GM23338 (cell line): ENCODE measurements around the gene ZNF346. TPM values are rescaled to one million over a fixed set of nuclear protein-coding genes. Genes with fewer than 3 reads are reported as not detected.
A peak's percentile ranks its signal among the peaks of the same experiment; 100 is the strongest.
"Not testable (repeated sequence)": the region's sequence is repeated elsewhere in the genome, so short reads cannot be mapped to it uniquely, and the experiment has no call there.

Source experiments
- ATAC-seq: fragments of 200-7000 bp; cut with Tn5 transposase; 3 replicates; pipeline ENCODE4 v1.9.1; 2020
- DNase-seq: peaks from one replicate; pipeline ENCODE4 v3.0.0-alpha.2; 2015; ENCODE audit warnings: low spot score
- H2AFZ ChIP-seq: fragments of 200-600 bp; sonication (generic); 2 replicates; pipeline ENCODE4 v1.8.0; 2016; ENCODE audit warnings: antibody characterized with exemption, mild to moderate bottlenecking, moderate library complexity
- H3F3A ChIP-seq: fragments of 200-600 bp; sonication (generic); replicated peaks from 2 replicates; pipeline ENCODE4 v1.8.0; 2017; ENCODE audit warnings: antibody characterized with exemption, mixed run types, low read depth
- H3K27ac ChIP-seq: fragments of 200-600 bp; sonication (generic); 2 replicates; pipeline ENCODE4 v1.6.1; 2016; ENCODE audit warnings: low read depth
- H3K27me3 ChIP-seq: fragments of 200-600 bp; sonication (generic); 2 replicates; pipeline ENCODE4 v1.8.0; 2016; ENCODE audit warnings: mild to moderate bottlenecking, mixed run types, moderate library complexity; ENCODE audit not compliant: insufficient read depth
- H3K36me3 ChIP-seq: fragments of 200-600 bp; sonication (generic); 2 replicates; pipeline ENCODE4 v1.8.0; 2016; ENCODE audit warnings: mild to moderate bottlenecking; ENCODE audit not compliant: insufficient read depth
- H3K4me1 ChIP-seq: fragments of 200-600 bp; sonication (generic); 2 replicates; pipeline ENCODE4 v1.8.0; 2016; ENCODE audit warnings: mild to moderate bottlenecking, moderate library complexity; ENCODE audit not compliant: insufficient read depth
- H3K4me2 ChIP-seq: fragments of 200-600 bp; sonication (generic); 2 replicates; pipeline ENCODE4 v1.7.1; 2017; ENCODE audit warnings: mixed run types
- H3K4me3 ChIP-seq: fragments of 200-600 bp; sonication (generic); 2 replicates; pipeline ENCODE4 v1.6.1; 2016; ENCODE audit warnings: mixed run types
- H3K79me2 ChIP-seq: fragments of 200-600 bp; sonication (generic); replicated peaks from 2 replicates; pipeline ENCODE4 v1.8.0; 2017; ENCODE audit warnings: mild to moderate bottlenecking; ENCODE audit not compliant: insufficient read depth
- H3K9me2 ChIP-seq: fragments of 200-600 bp; sonication (generic); 2 replicates; pipeline ENCODE4 v1.8.0; 2017; ENCODE audit not compliant: insufficient read depth
- H4K20me1 ChIP-seq: fragments of 200-600 bp; sonication (generic); replicated peaks from 2 replicates; pipeline ENCODE4 v1.8.0; 2017; ENCODE audit warnings: mild to moderate bottlenecking; ENCODE audit not compliant: insufficient read depth
- H3K27ac Mint-ChIP-seq: 2 replicates; pipeline ENCODE4 v1.8.0; 2020; ENCODE audit warnings: inconsistent platforms, mild to moderate bottlenecking, moderate library complexity, mixed read lengths
- H3K27me3 Mint-ChIP-seq: 3 replicates; pipeline ENCODE4 v1.8.0; 2022; ENCODE audit warnings: low read depth, mild to moderate bottlenecking, moderate library complexity, mixed read lengths, inconsistent platforms; ENCODE audit not compliant: insufficient read depth, poor library complexity
- H3K36me3 Mint-ChIP-seq: 3 replicates; pipeline ENCODE4 v1.8.0; 2021; ENCODE audit warnings: low read depth, mild to moderate bottlenecking, inconsistent platforms, moderate library complexity, mixed read lengths
- H3K4me1 Mint-ChIP-seq: 3 replicates; pipeline ENCODE4 v1.8.0; 2020; ENCODE audit warnings: mild to moderate bottlenecking, inconsistent platforms, mixed read lengths
- H3K4me3 Mint-ChIP-seq: 3 replicates; pipeline ENCODE4 v1.8.0; 2021; ENCODE audit warnings: moderate library complexity, mild to moderate bottlenecking, inconsistent platforms, mixed read lengths
- H3K9me3 Mint-ChIP-seq: 3 replicates; pipeline ENCODE4 v1.8.0; 2020; ENCODE audit warnings: moderate library complexity, mild to moderate bottlenecking, inconsistent platforms, mixed read lengths
- CREB1 ChIP-seq: fragments of 250-450 bp; sonication (Bioruptor Pico); IDR thresholded peaks from 2 replicates; pipeline ENCODE4 v1.5.0; 2020; ENCODE audit warnings: low read depth, mild to moderate bottlenecking, moderate library complexity
- EZH2 ChIP-seq: fragments of 200-600 bp; sonication (generic); IDR thresholded peaks from one replicate; pipeline ENCODE4 v1.8.0; 2017; ENCODE audit warnings: antibody characterized with exemption, mild to moderate bottlenecking, low read depth; ENCODE audit not compliant: unreplicated experiment
- JUNB ChIP-seq: IDR thresholded peaks from one replicate; pipeline ENCODE4 v1.6.1; 2016; ENCODE audit warnings: antibody characterized with exemption; ENCODE audit not compliant: unreplicated experiment
- NANOG ChIP-seq: IDR thresholded peaks from 2 replicates; pipeline ENCODE4 v1.6.1; 2016; ENCODE audit warnings: antibody characterized with exemption, borderline replicate concordance
- STAT1 ChIP-seq: IDR thresholded peaks from one replicate; pipeline ENCODE4 v1.6.1; 2016; ENCODE audit warnings: antibody characterized with exemption; ENCODE audit not compliant: unreplicated experiment
- ZNF114 ChIP-seq: fragments of 250-450 bp; sonication (Bioruptor Pico); IDR thresholded peaks from 2 replicates; pipeline ENCODE4 v1.5.0; 2020; ENCODE audit warnings: mild to moderate bottlenecking, moderate library complexity
- ZNF331 ChIP-seq: fragments of 250-450 bp; sonication (Bioruptor Pico); IDR thresholded peaks from 2 replicates; pipeline ENCODE4 v1.5.0; 2020; ENCODE audit warnings: low read depth, mild to moderate bottlenecking, moderate library complexity
- polyA plus RNA-seq: library from polyadenylated mRNA; unstranded; fragments of >200 nt; fragmentation: Nextera tagmentation; extraction: Ambion mirVana; gene quantifications from 2 replicates; pipeline ENCODE4 v1.2.1, GENCODE V29; 2016
- total RNA-seq: library from RNA; depleted of rRNA; stranded (reverse); fragments of >200 nt; shearing (Covaris generic); gene quantifications from 2 replicates; pipeline ENCODE4 v1.2.3, GENCODE V29; 2014
- TF ChIP-seq, protein P1 (sequence below): IDR thresholded peaks from 2 replicates; pipeline ENCODE4 v1.6.1; 2016; ENCODE audit warnings: antibody characterized with exemption
- TF ChIP-seq, protein P2 (sequence below): IDR thresholded peaks from one replicate; pipeline ENCODE4 v1.6.1; 2018; ENCODE audit warnings: antibody characterized with exemption; ENCODE audit not compliant: unreplicated experiment
- TF ChIP-seq, protein P3 (sequence below): fragments of 250-450 bp; sonication (Bioruptor Pico); IDR thresholded peaks from 2 replicates; pipeline ENCODE4 v1.5.0; 2020; ENCODE audit warnings: mild to moderate bottlenecking, moderate library complexity

ZNF346 gene
- total and polyA plus RNA-seq, 2 experiments from 2014 or later = 11.0 to 27.2 TPM

DNA sequence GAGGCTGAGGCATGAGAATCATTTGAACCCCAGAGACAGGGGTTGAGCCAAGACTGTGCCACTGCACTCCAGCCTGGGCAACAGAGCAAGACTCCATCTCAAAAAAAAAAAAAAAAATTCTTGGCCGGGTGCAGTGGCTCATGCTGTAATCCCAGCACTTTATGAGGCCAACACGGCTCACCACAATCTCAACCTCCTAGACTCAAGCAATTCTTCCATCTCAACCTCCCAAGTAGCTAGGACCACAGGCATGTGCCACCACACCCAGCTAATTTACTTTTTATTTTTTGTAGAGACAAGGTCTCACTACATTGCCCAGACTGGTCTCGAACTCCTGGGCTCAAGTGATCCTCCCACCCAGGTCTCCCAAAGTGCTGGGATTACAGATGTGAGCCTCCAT lies 29.4 kb upstream of the ZNF346 start:
- not testable (repeated sequence) for H3K9me2 ChIP-seq, H3K4me2 ChIP-seq, H2AFZ ChIP-seq, H3F3A ChIP-seq, H3K4me3 Mint-ChIP-seq, H3K27me3 ChIP-seq, H3K4me3 ChIP-seq, H3K36me3 ChIP-seq, ATAC-seq, H3K27me3 Mint-ChIP-seq, H3K4me1 ChIP-seq, H3K27ac ChIP-seq, H3K27ac Mint-ChIP-seq, DNase-seq, H3K4me1 Mint-ChIP-seq
- Histone ChIP-seq H4K20me1 (peaks cover 44% of the 10 kb centered on the region), H3K79me2 (peaks cover 100% of the 10 kb centered on the region)
- H3K9me3 Mint-ChIP-seq = peaks cover 22% of the 10 kb centered on the region
- H3K36me3 Mint-ChIP-seq = peaks cover 31% of the 10 kb centered on the region

DNA sequence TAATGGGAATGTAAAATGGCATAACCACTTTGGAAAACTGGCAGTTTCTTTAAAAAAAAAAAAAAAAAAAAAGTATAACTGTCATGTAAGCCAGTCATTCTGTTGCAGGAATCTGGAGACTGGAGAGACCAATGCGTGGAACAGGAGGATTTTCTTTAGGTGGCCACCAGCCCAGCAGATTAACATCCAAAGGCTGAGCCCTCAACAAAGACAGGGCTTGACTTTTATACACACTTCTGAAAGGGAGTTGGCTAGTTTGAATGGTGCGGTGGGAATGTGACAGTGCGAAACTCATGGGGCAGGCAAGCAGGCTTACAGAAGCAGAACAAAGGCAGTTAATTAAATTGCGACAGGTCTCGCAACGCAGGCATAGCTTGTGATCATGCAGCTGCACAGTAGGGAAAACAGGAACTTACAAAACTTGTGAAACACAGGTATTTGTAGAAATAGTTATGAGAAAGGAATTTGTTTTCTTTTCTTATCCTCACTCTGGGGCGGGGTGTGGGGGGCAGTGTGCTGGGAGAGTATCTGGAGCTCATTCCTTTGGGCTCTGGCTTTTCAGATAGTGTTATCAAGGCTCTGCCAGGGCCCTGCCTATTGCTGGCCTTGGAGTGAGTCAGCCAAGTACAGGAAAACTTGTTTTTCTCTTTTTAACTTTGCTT lies 27.9 kb upstream of the ZNF346 start:
- Histone ChIP-seq H3K4me2 (no peak overlapping the region), H3K9me2 (no peaks in the 10 kb centered on the region), H4K20me1 (peaks cover 42% of the 10 kb centered on the region), H3K36me3 (peaks cover 6% of the 10 kb centered on the region; the same call in 1 of the 2 replicates), H2AFZ (no peak overlapping the region), H3K79me2 (peaks cover 99% of the 10 kb centered on the region), H3K27me3 (no peaks in the 10 kb centered on the region), H3K4me3 (no peak overlapping the region), H3K4me1 (no peaks in the 10 kb centered on the region), H3F3A (no peaks in the 10 kb centered on the region), H3K27ac (no peak overlapping the region)
- Mint-ChIP-seq H3K4me1 (no peaks in the 10 kb centered on the region), H3K27me3 (peaks cover 2% of the 10 kb centered on the region), H3K27ac (no peak overlapping the region), H3K4me3 (no peak overlapping the region), H3K36me3 (peaks cover 27% of the 10 kb centered on the region), H3K9me3 (peaks cover 22% of the 10 kb centered on the region)
- no peak for ATAC-seq
- DNase-seq = peak; percentile 13
- TF ChIP-seq CREB1 (CRISPR knock-in tag) (no peak), NANOG (no peak), STAT1 (no peak), JUNB (no peak), ZNF114 (no peak), EZH2 (no peak), ZNF331 (CRISPR knock-in tag) (no peak)
- TF ChIP-seq, protein P1, sequence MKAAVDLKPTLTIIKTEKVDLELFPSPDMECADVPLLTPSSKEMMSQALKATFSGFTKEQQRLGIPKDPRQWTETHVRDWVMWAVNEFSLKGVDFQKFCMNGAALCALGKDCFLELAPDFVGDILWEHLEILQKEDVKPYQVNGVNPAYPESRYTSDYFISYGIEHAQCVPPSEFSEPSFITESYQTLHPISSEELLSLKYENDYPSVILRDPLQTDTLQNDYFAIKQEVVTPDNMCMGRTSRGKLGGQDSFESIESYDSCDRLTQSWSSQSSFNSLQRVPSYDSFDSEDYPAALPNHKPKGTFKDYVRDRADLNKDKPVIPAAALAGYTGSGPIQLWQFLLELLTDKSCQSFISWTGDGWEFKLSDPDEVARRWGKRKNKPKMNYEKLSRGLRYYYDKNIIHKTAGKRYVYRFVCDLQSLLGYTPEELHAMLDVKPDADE = no peak
- TF ChIP-seq, protein P2, sequence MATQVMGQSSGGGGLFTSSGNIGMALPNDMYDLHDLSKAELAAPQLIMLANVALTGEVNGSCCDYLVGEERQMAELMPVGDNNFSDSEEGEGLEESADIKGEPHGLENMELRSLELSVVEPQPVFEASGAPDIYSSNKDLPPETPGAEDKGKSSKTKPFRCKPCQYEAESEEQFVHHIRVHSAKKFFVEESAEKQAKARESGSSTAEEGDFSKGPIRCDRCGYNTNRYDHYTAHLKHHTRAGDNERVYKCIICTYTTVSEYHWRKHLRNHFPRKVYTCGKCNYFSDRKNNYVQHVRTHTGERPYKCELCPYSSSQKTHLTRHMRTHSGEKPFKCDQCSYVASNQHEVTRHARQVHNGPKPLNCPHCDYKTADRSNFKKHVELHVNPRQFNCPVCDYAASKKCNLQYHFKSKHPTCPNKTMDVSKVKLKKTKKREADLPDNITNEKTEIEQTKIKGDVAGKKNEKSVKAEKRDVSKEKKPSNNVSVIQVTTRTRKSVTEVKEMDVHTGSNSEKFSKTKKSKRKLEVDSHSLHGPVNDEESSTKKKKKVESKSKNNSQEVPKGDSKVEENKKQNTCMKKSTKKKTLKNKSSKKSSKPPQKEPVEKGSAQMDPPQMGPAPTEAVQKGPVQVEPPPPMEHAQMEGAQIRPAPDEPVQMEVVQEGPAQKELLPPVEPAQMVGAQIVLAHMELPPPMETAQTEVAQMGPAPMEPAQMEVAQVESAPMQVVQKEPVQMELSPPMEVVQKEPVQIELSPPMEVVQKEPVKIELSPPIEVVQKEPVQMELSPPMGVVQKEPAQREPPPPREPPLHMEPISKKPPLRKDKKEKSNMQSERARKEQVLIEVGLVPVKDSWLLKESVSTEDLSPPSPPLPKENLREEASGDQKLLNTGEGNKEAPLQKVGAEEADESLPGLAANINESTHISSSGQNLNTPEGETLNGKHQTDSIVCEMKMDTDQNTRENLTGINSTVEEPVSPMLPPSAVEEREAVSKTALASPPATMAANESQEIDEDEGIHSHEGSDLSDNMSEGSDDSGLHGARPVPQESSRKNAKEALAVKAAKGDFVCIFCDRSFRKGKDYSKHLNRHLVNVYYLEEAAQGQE = no peak
- TF ChIP-seq, protein P3, sequence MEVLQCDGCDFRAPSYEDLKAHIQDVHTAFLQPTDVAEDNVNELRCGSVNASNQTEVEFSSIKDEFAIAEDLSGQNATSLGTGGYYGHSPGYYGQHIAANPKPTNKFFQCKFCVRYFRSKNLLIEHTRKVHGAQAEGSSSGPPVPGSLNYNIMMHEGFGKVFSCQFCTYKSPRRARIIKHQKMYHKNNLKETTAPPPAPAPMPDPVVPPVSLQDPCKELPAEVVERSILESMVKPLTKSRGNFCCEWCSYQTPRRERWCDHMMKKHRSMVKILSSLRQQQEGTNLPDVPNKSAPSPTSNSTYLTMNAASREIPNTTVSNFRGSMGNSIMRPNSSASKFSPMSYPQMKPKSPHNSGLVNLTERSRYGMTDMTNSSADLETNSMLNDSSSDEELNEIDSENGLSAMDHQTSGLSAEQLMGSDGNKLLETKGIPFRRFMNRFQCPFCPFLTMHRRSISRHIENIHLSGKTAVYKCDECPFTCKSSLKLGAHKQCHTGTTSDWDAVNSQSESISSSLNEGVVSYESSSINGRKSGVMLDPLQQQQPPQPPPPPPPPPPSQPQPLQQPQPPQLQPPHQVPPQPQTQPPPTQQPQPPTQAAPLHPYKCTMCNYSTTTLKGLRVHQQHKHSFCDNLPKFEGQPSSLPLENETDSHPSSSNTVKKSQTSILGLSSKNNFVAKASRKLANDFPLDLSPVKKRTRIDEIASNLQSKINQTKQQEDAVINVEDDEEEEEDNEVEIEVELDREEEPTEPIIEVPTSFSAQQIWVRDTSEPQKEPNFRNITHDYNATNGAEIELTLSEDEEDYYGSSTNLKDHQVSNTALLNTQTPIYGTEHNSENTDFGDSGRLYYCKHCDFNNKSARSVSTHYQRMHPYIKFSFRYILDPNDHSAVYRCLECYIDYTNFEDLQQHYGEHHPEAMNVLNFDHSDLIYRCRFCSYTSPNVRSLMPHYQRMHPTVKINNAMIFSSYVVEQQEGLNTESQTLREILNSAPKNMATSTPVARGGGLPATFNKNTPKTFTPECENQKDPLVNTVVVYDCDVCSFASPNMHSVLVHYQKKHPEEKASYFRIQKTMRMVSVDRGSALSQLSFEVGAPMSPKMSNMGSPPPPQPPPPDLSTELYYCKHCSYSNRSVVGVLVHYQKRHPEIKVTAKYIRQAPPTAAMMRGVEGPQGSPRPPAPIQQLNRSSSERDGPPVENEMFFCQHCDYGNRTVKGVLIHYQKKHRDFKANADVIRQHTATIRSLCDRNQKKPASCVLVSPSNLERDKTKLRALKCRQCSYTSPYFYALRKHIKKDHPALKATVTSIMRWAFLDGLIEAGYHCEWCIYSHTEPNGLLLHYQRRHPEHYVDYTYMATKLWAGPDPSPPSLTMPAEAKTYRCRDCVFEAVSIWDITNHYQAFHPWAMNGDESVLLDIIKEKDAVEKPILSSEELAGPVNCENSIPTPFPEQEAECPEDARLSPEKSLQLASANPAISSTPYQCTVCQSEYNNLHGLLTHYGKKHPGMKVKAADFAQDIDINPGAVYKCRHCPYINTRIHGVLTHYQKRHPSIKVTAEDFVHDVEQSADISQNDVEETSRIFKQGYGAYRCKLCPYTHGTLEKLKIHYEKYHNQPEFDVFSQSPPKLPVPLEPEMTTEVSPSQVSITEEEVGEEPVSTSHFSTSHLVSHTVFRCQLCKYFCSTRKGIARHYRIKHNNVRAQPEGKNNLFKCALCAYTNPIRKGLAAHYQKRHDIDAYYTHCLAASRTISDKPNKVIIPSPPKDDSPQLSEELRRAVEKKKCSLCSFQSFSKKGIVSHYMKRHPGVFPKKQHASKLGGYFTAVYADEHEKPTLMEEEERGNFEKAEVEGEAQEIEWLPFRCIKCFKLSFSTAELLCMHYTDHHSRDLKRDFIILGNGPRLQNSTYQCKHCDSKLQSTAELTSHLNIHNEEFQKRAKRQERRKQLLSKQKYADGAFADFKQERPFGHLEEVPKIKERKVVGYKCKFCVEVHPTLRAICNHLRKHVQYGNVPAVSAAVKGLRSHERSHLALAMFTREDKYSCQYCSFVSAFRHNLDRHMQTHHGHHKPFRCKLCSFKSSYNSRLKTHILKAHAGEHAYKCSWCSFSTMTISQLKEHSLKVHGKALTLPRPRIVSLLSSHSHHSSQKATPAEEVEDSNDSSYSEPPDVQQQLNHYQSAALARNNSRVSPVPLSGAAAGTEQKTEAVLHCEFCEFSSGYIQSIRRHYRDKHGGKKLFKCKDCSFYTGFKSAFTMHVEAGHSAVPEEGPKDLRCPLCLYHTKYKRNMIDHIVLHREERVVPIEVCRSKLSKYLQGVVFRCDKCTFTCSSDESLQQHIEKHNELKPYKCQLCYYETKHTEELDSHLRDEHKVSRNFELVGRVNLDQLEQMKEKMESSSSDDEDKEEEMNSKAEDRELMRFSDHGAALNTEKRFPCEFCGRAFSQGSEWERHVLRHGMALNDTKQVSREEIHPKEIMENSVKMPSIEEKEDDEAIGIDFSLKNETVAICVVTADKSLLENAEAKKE (CRISPR knock-in tag) = no peak
